OCI-LY7 (cell line): ENCODE measurements around the gene ARHGAP19. TPM values are rescaled to one million over a fixed set of nuclear protein-coding genes. Genes with fewer than 3 reads are reported as not detected.

Source experiments
- BruUV-seq: library from RNA; stranded (reverse); fragments of 400-500 nt; replicated peaks from 2 replicates; lab custom pipeline; 2021; lab: Mats Ljungman, UMichigan
- CTCF ChIA-PET: fragments of 300-600 bp; sonication (Branson Sonifier 250); formaldehyde crosslinking; loops from one replicate; lab custom pipeline; 2022; ENCODE audit warnings: antibody characterized with exemption; ENCODE audit not compliant: unreplicated experiment; lab: Charles Lee
- POLR2A ChIA-PET: fragments of 300-600 bp; sonication (Branson Sonifier 250); formaldehyde crosslinking; loops from one replicate; lab custom pipeline; 2022; ENCODE audit warnings: antibody characterized with exemption; lab: Charles Lee
- DNase-seq: peaks from one replicate; pipeline ENCODE4 v3.0.0-alpha.2; 2015; ENCODE audit warnings: low spot score
- H2AFZ ChIP-seq: fragments of 200-600 bp; sonication (generic), shearing (Covaris generic); 2 replicates; pipeline ENCODE4 v1.6.1; 2014; ENCODE audit warnings: mild to moderate bottlenecking, antibody characterized with exemption, low read length, moderate library complexity
- H3K27ac ChIP-seq: fragments of 200-600 bp; sonication (generic); 2 replicates; pipeline ENCODE4 v1.5.1; 2014; ENCODE audit warnings: mixed run types, low read depth, mild to moderate bottlenecking, moderate library complexity, low read length, inconsistent platforms; ENCODE audit not compliant: poor library complexity, severe bottlenecking
- H3K36me3 ChIP-seq: fragments of 200-600 bp; sonication (generic); 2 replicates; pipeline ENCODE4 v1.6.1; 2014; ENCODE audit warnings: mild to moderate bottlenecking, antibody characterized with exemption, low read length, moderate library complexity, mixed read lengths; ENCODE audit not compliant: insufficient read depth
- H3K4me1 ChIP-seq: fragments of 200-600 bp; sonication (generic); 2 replicates; pipeline ENCODE4 v1.5.1; 2014; ENCODE audit warnings: mild to moderate bottlenecking, low read length; ENCODE audit not compliant: insufficient read depth, poor library complexity, severe bottlenecking
- H3K4me2 ChIP-seq: fragments of 200-600 bp; sonication (generic); 2 replicates; pipeline ENCODE4 v1.6.1; 2014; ENCODE audit warnings: mild to moderate bottlenecking, low read length
- H3K4me3 ChIP-seq: fragments of 200-600 bp; sonication (generic); 2 replicates; pipeline ENCODE4 v1.5.1; 2014; ENCODE audit warnings: mild to moderate bottlenecking, low read depth, low read length; ENCODE audit not compliant: poor library complexity, severe bottlenecking
- H3K79me2 ChIP-seq: fragments of 200-600 bp; sonication (generic); 2 replicates; pipeline ENCODE4 v1.6.1; 2016; ENCODE audit warnings: low read depth, mild to moderate bottlenecking, low read length, moderate library complexity, mixed read lengths; ENCODE audit not compliant: insufficient read depth
- H3K9me2 ChIP-seq: fragments of 200-600 bp; sonication (generic); 2 replicates; pipeline ENCODE4 v1.6.1; 2016; ENCODE audit warnings: mild to moderate bottlenecking, low read length, mixed read lengths; ENCODE audit not compliant: insufficient read depth
- H3K9me3 ChIP-seq: fragments of 200-600 bp; sonication (generic); 2 replicates; pipeline ENCODE4 v1.6.1; 2014; ENCODE audit warnings: mild to moderate bottlenecking, mixed run types, low read length, mixed read lengths
- H4K20me1 ChIP-seq: fragments of 200-600 bp; sonication (generic); 2 replicates; pipeline ENCODE4 v1.6.1; 2014; ENCODE audit warnings: mild to moderate bottlenecking, antibody characterized with exemption, low read length, moderate library complexity, mixed read lengths; ENCODE audit not compliant: insufficient read depth
- CTCF ChIP-seq: fragments of 200-600 bp; sonication (generic); conservative IDR thresholded peaks from 2 replicates; pipeline ENCODE4 v1.5.1; 2014; ENCODE audit warnings: mild to moderate bottlenecking, antibody characterized with exemption, low read length, moderate library complexity, mixed read lengths
- EZH2phosphoT487 ChIP-seq: fragments of 200-600 bp; sonication (generic); IDR thresholded peaks from 2 replicates; pipeline ENCODE4 v1.6.1; 2018; ENCODE audit warnings: low read depth, borderline replicate concordance, mild to moderate bottlenecking, mixed run types, antibody characterized with exemption, low read length, moderate library complexity, mixed read lengths
- intact Hi-C: fragments of 100-400 bp; cut with micrococcal nuclease; formaldehyde crosslinking; loops from one replicate; pipeline ENCODE4 v1.10.0; 2022; ENCODE audit not compliant: unreplicated experiment
- total RNA-seq, 2 experiments: library from RNA; depleted of rRNA in 1 of 2; stranded (reverse); fragments of >200 nt in 1 of 2; shearing (Covaris generic) in 1 of 2; gene quantifications; 2 replicates each; pipeline ENCODE4 v1.2.3, GENCODE V29; 2014 to 2022

The ARHGAP19 gene
- total RNA-seq, 2 experiments from 2014 or later: 34.1 to 60.5 TPM

DNA sequence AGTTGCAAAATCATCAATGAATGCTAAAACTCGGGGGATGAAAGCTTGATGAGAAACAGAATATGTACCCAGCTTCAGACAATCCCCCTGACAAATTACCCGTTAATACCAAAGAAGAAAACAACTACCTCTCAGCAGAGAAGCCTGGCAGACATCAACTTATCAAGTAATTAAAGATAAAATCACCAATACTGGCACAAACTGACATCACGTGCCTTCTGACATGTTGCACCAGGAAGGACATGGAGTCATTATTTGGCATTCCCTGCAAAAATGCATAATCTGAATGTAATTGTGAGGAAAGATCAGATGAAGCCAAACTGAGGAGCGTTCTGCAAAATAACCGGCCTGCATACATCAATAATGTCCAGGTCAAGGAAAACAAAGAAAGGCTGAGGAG is 114.4 kb downstream of the ARHGAP19 start:
- Histone ChIP-seq H3K9me3 (no peaks in the 10 kb centered on the region), H3K79me2 (no peaks in the 10 kb centered on the region), H3K36me3 (no peaks in the 10 kb centered on the region), H3K4me1 (no peaks in the 10 kb centered on the region), H2AFZ (no peak overlapping the region), H3K9me2 (no peaks in the 10 kb centered on the region), H3K4me3 (no peak overlapping the region), H3K27ac (no peak overlapping the region), H4K20me1 (no peaks in the 10 kb centered on the region), H3K4me2 (no peak overlapping the region)
- ChIA-PET POLR2A (no interaction called here), CTCF (no interaction called here)
- intact Hi-C loops: no loop called here
- BruUV-seq: no TSS peak
- DNase-seq: no peak
- TF ChIP-seq EZH2phosphoT487 (no peak), CTCF (no peak)

DNA sequence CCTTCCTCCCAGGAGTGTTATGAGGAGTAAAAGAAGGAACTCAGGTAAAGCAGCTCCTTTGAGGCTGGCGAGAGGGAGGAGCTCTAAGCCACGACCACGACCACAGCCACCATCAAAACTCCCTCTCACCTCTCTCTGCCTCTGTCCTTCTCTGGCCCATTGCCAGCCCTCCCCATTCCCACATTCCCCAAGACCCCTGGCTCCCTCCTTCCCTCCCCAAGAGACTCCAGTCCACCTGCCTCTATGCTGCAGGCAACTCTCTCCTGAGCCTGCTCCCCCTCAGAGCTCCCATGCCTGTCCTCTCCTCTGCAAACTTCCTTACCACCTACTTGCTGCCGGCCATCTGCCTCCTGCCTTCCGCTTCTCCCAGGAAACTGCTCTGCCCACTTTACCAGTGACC is 116.2 kb downstream of the ARHGAP19 start:
- H2AFZ ChIP-seq: no peak overlapping the region
- H3K27ac ChIP-seq: no peak overlapping the region
- no peaks in the 10 kb centered on the region for H3K4me1 ChIP-seq
- no peaks in the 10 kb centered on the region for H3K79me2 ChIP-seq
- TF ChIP-seq CTCF: no peak
- TF ChIP-seq EZH2phosphoT487: no peak
- no peaks in the 10 kb centered on the region for H3K9me2 ChIP-seq
- no peak for DNase-seq
- intact Hi-C loops: no loop called here
- H3K9me3 ChIP-seq: no peaks in the 10 kb centered on the region
- BruUV-seq: no TSS peak
- ChIA-PET POLR2A (interaction anchor here (1.0 kb wide), 1 partner anchor 68 kb away, joined by 3 read pairs; no protein-coding TSS in a partner anchor), CTCF (no interaction called here)
- H4K20me1 ChIP-seq: no peaks in the 10 kb centered on the region
- H3K4me3 ChIP-seq: no peak overlapping the region
- no peaks in the 10 kb centered on the region for H3K36me3 ChIP-seq
- no peak overlapping the region for H3K4me2 ChIP-seq

- no TSS peak for BruUV-seq
- H3K79me2 ChIP-seq: no peaks in the 10 kb centered on the region
- intact Hi-C loops: no loop called here
- POLR2A ChIA-PET: interaction anchor here (1.0 kb wide), 1 partner anchor 67 kb away, joined by 3 read pairs; no protein-coding TSS in a partner anchor
- TF ChIP-seq CTCF: no peak
- no peak for TF ChIP-seq EZH2phosphoT487
- H3K9me3 ChIP-seq: no peaks in the 10 kb centered on the region
- H4K20me1 ChIP-seq: no peaks in the 10 kb centered on the region
- H3K4me3 ChIP-seq: no peak overlapping the region
- H2AFZ ChIP-seq: no peak overlapping the region
- no peak overlapping the region for H3K4me2 ChIP-seq
- H3K9me2 ChIP-seq: no peaks in the 10 kb centered on the region
- no peak for DNase-seq
- H3K27ac ChIP-seq: no peak overlapping the region
- no peaks in the 10 kb centered on the region for H3K36me3 ChIP-seq
- no peaks in the 10 kb centered on the region for H3K4me1 ChIP-seq
- CTCF ChIA-PET: no interaction called here
These were observed 116.9 kb downstream of the ARHGAP19 start for GRCh38 chr10:97175586-97175985.
